ENCODE results near the gene VIL1. TPM values are rescaled to one million over a fixed set of nuclear protein-coding genes. Genes with fewer than 3 reads are reported as not detected.

The VIL1 gene
- total RNA-seq (not detected in 2 replicates), polyA plus RNA-seq (not detected in 2 replicates), polyA minus RNA-seq (ENCODE audit: low replicate concordance) (not detected in 2 replicates)
- not detected in 2 replicates for polyA plus RNA-seq (2012)

GRCh38 chr2:218418717-218419458 lies at the start of gene VIL1:
VIL1 (plus strand) TSS chr2:218419123; CDS start chr2:218423779, 4,656 bp downstream.
- no peak within 1 kb of the TSS for H3K27ac ChIP-seq (ENCODE audit: insufficient read depth, low read length)
- H2AFZ ChIP-seq (ENCODE audit: low read length): no peak within 1 kb of the TSS
- DNase-seq (ENCODE audit: low read depth in 2 of 2): no peak

GRCh38 chr2:218369330-218369729 lies 49.6 kb upstream of the VIL1 start:
- no peak overlapping the region for H3K9ac ChIP-seq (ENCODE audit: insufficient read depth, low read length)

More at GRCh38 chr2:218418717-218419458, at the start of gene VIL1:
- Histone ChIP-seq H3K4me2 (ENCODE audit: extremely low read depth, insufficient read depth, low read length) (no peak within 1 kb of the TSS), H3K27me3 (ENCODE audit: control insufficient read depth, insufficient read depth, low read length) (peaks cover 5% of the 10 kb centered on the region), H3K4me3 (replicated peaks in 1 of 4; ENCODE audit: control extremely low read depth in 1 of 4, insufficient read depth in 1 of 4, low read depth in 3 of 4, low read length in 4 of 4) (no peak within 1 kb of the TSS), H4K20me1 (ENCODE audit: control insufficient read depth, extremely low read depth, insufficient read depth, low read length) (no peaks in the 10 kb centered on the region), H3K9me3 (ENCODE audit: control insufficient read depth, insufficient read depth, low read depth, low read length) (no peaks in the 10 kb centered on the region), H3K4me1 (ENCODE audit: control insufficient read depth, extremely low read depth, insufficient read depth, low read length) (no peaks in the 10 kb centered on the region), H3K79me2 (ENCODE audit: control insufficient read depth, insufficient read depth, low read length) (no peaks in the 10 kb centered on the region), H3K9ac (ENCODE audit: insufficient read depth, low read length) (no peak within 1 kb of the TSS), H3K36me3 (ENCODE audit: control insufficient read depth, insufficient read depth, low read length) (no peaks in the 10 kb centered on the region)
- no peak for TF ChIP-seq EZH2 (IDR thresholded peaks at IDR 0.05; ENCODE audit: low read length, missing control alignments)
- TF ChIP-seq CTCF (conservative IDR thresholded peaks at IDR 0.05 in 1 of 2, IDR thresholded peaks at IDR 0.05 in 1 of 2; ENCODE audit: low read depth in 1 of 2, low read length in 2 of 2): no peak

More at GRCh38 chr2:218369330-218369729, 49.6 kb upstream of the VIL1 start:
- Histone ChIP-seq H3K36me3 (ENCODE audit: control insufficient read depth, insufficient read depth, low read length) (no peaks in the 10 kb centered on the region), H3K4me3 (replicated peaks in 1 of 4; ENCODE audit: control extremely low read depth in 1 of 4, insufficient read depth in 1 of 4, low read depth in 3 of 4, low read length in 4 of 4) (no peak overlapping the region), H2AFZ (ENCODE audit: low read length) (no peak overlapping the region), H3K4me1 (ENCODE audit: control insufficient read depth, extremely low read depth, insufficient read depth, low read length) (no peaks in the 10 kb centered on the region), H3K9me3 (ENCODE audit: control insufficient read depth, insufficient read depth, low read depth, low read length) (no peaks in the 10 kb centered on the region), H3K79me2 (ENCODE audit: control insufficient read depth, insufficient read depth, low read length) (no peaks in the 10 kb centered on the region), H3K27me3 (ENCODE audit: control insufficient read depth, insufficient read depth, low read length) (no peaks in the 10 kb centered on the region), H4K20me1 (ENCODE audit: control insufficient read depth, extremely low read depth, insufficient read depth, low read length) (no peaks in the 10 kb centered on the region), H3K27ac (ENCODE audit: insufficient read depth, low read length) (no peak overlapping the region), H3K4me2 (ENCODE audit: extremely low read depth, insufficient read depth, low read length) (no peak overlapping the region)
- no peak for TF ChIP-seq EZH2 (IDR thresholded peaks at IDR 0.05; ENCODE audit: low read length, missing control alignments)
- TF ChIP-seq CTCF (conservative IDR thresholded peaks at IDR 0.05 in 1 of 2, IDR thresholded peaks at IDR 0.05 in 1 of 2; ENCODE audit: low read depth in 1 of 2, low read length in 2 of 2): no peak
- DNase-seq (ENCODE audit: low read depth in 2 of 2): peak in 1 of 2 donors; percentile 15
